GM12875 (cell line): ENCODE measurements around the gene MIA2.

ENCODE experiments used
- H3K4me3 ChIP-seq: one replicate; pipeline ENCODE4 v1.5.1; 2011; ENCODE audit warnings: low read depth, low read length, control low read depth
- TF ChIP-seq, protein P1 (sequence below): IDR thresholded peaks from 2 replicates; pipeline ENCODE4 v1.5.1; 2011; ENCODE audit warnings: low read depth, mild to moderate bottlenecking, control low read depth, inconsistent platforms, low read length, moderate library complexity, borderline replicate concordance; ENCODE audit not compliant: insufficient read depth

The MIA2 gene

DNA sequence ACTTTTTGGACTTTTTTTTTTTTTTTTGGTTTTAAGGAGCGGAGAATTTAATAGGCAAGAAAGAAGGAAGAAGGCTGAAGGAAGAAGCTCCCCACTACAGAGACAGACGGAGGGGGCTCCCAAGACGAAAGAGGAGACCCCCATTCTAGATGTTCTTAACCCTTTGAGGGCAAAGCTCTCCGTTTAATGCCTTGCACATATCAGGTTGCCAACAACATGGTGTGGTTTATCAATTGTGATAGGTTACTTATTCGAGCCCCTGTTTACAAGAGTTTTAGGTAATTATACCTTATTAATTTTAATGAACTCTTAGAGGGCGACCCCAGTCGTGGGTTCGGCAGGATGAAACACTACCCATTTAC, 199.7 kb downstream of the MIA2 start:
- TF ChIP-seq, protein P1, sequence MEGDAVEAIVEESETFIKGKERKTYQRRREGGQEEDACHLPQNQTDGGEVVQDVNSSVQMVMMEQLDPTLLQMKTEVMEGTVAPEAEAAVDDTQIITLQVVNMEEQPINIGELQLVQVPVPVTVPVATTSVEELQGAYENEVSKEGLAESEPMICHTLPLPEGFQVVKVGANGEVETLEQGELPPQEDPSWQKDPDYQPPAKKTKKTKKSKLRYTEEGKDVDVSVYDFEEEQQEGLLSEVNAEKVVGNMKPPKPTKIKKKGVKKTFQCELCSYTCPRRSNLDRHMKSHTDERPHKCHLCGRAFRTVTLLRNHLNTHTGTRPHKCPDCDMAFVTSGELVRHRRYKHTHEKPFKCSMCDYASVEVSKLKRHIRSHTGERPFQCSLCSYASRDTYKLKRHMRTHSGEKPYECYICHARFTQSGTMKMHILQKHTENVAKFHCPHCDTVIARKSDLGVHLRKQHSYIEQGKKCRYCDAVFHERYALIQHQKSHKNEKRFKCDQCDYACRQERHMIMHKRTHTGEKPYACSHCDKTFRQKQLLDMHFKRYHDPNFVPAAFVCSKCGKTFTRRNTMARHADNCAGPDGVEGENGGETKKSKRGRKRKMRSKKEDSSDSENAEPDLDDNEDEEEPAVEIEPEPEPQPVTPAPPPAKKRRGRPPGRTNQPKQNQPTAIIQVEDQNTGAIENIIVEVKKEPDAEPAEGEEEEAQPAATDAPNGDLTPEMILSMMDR, result no peak
- H3K4me3 ChIP-seq, result no peak overlapping the region

DNA sequence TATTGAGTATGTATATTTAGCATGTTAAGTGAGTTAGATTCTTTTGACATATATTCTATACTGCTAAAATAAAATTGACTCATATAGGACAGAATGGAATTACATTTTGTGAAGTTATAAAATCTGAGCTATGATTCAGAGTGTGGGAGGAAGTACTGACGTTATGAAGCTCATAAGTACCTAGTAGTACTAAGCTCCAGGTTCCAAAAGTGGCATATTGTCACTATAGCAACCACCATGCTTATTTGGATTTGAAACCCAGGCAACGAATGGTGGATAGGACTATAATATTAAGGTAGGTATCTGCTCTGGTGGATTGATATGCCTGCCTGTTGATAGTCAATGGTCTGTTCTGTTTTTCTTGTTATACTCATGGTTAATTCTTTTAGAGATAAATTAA, 200.7 kb downstream of the MIA2 start:
- TF ChIP-seq, protein P1, result no peak
- no peak overlapping the region for H3K4me3 ChIP-seq

DNA sequence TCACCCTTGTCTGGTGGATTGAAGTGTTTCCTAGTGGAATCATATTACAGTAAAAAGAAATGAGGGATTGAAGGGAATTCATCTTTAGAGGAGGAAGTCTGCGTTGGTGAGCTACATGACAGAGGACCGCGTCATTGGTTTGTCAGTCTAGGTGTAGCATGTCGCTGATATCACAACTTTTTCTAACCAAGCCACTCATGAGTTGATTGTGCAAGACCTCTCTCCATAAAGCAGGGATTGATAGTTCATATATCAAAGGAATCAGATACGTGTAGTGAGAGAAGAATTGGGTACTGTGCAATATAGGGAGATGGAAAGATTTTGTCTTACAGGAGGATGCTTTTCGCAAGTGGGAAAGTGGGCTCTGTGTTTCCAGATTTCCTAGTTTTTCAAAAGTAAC, 201.5 kb downstream of the MIA2 start:
- TF ChIP-seq, protein P1, result no peak

More for the DNA sequence above, 201.5 kb downstream of the MIA2 start:
- no peak overlapping the region for H3K4me3 ChIP-seq
